GM18505 (cell line): ENCODE results near the gene RAB23.
"Not testable (repeated sequence)": the region's sequence is repeated elsewhere in the genome, so short reads cannot be mapped to it uniquely, and the experiment has no call there.

Experiments
- ATAC-seq: cut with Tn5 transposase; IDR thresholded peaks from one replicate; pipeline ENCODE4 v1.9.1; 2021; ENCODE audit not compliant: unreplicated experiment
- POLR2A ChIP-seq: IDR thresholded peaks from 4 replicates; pipeline ENCODE4 v1.6.1; 2011; ENCODE audit warnings: borderline replicate concordance; ENCODE audit not compliant: insufficient read depth, insufficient read length; ENCODE audit errors: extremely low read depth

Gene RAB23

DNA sequence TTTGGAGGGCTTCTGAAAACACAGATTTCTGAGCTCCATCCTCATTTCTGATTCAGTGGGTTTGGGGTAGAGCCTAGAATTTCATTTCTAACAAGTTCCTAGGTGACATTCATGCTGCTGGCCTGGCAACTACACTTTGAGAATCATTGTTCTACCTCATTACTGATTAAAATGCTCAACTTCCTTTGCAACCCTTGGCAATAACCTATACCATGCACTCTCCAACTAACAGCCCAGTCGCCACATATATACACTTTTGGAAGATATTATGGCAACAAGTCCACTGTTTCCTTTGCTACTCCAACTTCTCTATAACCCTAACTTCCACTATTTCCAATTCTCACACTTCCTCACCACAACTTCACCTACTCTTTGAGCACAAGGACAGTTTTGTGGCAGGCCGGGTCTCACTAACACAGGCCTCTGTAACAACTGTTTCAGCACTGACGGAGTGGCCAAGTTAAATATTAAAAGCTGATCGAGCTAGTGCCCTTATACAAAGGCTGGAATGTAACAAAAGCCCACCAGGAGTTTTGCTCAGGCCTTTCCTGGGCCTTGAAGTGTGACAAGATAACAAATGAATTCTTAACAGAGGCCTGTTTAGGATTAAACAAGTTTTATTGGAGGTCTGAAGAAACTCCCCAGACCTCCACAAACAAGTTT lies 32.1 kb upstream of the RAB23 start:
- no peak for TF ChIP-seq POLR2A
- ATAC-seq = no peak

DNA sequence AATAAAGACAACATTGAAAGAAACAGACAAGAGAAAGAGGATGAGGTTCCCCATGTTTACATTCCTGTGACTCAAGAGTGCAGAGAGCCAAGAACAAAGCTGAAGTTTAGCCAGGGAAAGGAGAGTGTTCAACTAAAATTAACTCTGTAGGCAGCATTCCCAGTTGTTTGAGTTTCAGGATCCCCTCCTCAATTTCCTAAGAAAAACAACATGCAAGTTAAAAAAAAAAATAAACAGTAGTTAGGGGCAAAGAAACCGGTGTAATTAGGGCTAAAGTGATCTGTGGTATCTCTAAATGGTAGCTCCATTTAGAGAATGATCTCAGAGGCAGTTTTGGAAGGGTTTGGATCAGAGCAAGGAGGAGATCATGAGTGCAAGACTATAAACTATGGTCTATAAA lies 30.9 kb upstream of the RAB23 start:
- no peak for ATAC-seq
- TF ChIP-seq POLR2A = no peak

DNA sequence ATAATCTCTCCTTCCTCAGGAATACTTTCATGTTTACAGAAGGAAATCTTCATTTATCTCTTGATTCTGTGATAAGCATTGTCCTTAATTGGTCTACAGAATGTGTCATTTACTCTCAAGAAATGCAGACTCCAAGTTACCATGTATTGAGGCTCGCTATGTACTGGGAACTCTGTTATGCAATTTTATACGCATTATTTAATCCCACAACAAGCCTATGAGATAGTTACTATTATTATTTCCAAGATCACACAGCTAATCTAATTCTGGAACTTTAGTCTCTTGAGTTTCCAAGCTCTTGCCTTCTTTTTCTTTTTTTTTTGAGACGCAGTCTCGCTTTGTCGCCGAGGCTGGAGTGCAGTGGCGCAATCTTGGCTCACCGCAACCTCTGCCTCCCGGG lies 30.0 kb upstream of the RAB23 start:
- no peak for ATAC-seq
- TF ChIP-seq POLR2A = no peak

DNA sequence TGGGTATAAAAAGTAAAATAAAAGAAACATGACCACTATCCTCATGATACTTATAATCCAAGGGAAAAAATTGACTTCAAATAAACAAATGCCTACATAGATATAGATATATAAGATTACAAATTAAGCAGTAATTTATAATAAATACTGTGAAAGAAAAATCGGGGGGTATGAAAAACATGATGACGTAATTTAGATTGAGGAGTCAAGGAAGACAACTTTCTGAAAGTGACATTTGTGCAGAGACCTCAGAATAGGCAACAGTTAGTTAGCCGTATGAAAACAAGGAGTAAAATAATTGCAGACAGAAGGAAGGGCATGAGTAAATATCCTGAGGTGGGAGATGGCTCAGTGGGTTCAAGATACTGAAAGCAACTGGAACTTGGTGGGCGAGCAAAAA lies 28.2 kb upstream of the RAB23 start:
- no peak for TF ChIP-seq POLR2A
- ATAC-seq = no peak

DNA sequence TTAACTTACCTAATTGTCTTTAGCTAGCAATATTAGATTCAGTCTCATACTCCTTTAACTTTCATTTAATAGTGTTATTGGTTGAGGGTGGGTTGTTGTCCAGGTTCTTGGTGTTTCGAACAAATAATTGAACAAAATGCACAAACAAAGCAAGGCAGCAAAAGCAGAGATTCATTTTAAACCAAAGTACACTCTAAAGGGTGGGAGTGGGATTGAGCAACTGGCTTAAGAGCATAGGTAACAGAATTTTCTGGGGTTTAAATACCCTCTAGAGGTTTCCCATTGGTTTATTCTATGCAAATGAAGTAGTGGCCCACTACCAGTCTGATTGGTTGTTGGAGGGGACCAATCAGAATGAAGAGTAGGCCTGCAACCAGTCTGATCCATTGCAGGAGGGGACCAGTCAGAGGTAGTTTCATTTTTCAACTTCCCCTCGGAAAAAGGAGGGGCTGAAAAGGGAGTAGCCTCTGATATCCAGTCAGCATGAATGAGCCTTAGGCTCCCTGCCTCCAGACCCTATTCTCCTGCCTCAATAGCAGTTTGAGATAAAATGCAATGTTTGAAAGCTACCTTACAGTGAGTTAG lies 26.3 kb upstream of the RAB23 start:
- ATAC-seq = no peak
- TF ChIP-seq POLR2A = no peak

DNA sequence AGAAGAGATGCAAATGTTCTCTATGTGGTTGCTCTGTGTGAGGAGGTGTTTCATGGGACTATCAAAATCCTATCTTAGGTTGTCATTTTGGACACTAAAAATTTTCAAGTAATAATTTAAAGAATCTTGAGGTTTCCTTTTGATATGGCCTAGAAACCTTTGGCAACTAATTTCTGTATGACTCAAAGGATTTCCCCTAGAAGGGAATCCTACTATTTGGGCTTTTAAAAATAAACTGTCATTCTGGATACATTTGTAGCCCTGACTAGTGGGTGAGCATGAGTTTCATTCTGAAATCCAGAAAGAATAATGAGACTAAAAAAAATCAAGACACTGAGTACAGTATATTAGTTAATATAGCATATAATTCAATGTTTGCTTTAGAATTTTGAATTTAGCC lies 25.5 kb upstream of the RAB23 start:
- no peak for ATAC-seq
- TF ChIP-seq POLR2A = no peak

DNA sequence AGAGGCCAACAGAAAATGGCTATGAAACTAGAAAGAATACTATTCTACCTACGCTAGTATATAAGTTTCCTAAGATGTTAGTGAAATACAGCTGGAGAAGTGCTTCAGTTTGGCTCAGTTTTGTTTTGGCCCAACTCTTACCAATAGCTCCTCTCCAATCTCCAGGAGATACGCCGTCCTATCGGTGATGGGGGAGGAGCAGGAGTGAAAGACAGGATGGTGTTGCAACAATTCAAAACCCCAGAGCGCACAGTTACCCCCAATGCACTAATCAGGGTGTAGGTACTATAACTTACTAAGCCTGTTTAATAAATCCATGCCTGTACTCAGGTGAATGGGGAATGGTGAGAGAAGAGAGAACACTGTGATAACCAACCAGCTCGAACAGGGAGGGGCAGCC lies 24.2 kb upstream of the RAB23 start:
- no peak for TF ChIP-seq POLR2A
- ATAC-seq = no peak

DNA sequence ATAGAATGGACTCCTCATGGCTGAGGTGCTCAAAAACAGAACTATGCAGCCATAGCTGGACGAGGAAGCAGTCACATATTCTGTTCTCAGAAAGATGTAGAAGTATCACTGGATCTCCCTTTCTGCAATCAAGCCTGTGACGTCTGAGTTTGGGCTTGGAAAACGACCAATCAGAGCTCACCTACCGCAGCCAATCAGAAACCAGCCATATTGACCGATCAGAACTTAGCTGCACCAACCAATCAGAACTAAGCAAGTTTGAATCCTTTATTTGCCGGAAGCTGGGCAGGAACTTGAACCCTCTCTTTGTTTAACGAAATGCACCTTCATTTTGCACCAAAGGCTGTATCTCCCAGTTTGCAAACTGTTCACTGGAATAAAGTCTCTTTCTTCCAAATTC lies 21.8 kb upstream of the RAB23 start:
- no peak for TF ChIP-seq POLR2A
- ATAC-seq = no peak

DNA sequence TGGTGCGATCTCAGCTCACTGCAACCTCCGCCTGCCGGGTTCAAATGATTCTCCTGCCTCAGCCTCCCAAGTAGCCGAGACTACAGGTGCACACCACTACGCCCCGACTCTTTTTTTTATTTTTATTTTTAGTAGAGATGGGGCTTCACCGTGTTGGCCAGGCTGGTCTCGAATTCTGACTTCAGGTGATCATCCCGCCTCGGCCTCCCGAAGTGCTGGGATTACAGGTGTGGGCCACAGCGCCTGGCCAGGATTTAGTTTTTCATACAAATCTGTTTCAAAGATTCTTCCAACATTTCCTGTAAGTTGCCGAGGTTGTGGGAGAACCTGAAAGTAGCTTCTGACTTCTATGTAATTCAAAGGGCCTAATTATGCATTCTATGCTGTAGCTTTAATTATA lies 21.4 kb upstream of the RAB23 start:
- not testable (repeated sequence) for ATAC-seq

DNA sequence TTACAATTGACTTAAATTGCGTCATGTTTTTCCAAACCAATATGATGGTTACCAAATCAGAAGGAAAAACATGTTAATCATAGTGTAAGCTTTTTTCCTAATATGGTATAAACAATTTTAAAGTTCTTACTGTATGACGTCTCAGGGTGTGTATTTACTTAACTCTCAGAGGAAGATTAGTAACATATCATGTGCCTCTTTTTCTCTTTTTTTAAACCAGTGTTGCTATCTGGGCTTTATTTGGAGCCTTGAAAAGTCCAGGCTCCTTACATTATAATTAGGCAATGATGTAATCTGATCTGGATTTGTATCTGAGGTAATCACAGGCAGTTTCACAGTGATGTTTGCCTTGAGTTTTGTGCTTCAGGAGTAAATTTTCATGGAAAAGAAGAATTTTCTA lies 20.4 kb upstream of the RAB23 start:
- TF ChIP-seq POLR2A = no peak
- ATAC-seq = no peak

DNA sequence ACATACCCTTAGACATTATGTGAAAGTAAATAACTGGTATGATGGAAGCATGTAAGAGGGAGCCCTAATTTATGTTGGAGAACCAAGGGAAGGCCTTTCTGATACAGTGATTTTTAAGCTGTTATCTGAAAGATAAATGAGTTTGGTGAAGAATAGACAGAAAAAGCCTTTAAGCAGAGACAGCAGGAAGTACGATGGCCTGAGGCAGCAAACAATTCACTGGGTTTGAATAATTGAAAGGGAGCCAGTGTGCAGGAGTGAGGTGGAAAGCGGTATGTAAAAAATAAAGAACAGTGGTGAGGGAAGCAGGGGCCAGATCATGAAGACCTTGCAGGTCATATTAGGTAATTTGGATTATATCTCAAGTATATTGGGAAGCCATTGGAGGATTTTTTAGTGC lies 4.1 kb upstream of the RAB23 start:
- TF ChIP-seq POLR2A = no peak
- no peak for ATAC-seq

DNA sequence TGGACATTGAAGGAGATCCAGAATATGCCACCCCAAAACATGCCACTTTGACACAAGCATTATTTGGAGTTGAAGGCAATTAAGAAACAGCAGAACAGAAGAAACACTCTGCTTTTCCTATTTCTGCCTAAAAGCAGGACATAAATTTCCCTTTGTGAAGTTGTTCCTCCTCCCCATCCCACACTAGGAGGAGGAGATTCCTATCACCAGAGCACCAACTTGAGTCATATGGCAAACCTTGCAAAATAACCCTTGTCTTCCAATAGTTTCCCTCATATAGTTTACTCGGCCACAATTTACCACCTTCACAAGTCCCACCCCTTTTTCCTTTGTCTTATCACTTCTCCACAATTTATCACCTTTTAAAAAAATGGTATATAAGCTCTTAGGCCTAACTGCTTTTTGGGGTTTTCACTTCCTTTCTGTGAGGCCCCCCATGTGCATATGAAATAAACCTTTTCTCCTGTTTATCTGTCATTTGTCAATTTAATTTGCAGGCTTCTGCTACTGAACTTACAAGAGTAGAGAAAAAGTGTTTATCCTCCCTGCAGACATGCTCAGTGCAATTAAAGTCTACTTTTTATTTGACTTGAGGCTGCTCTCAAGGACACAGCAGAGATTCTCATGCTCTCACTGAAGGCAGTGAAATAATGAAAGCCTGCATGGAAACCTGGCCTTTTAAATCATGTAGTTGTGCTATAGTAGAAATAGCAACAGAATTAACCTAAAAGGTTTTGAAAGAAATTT lies 2.8 kb upstream of the RAB23 start:
- TF ChIP-seq POLR2A = no peak
- ATAC-seq = no peak

DNA sequence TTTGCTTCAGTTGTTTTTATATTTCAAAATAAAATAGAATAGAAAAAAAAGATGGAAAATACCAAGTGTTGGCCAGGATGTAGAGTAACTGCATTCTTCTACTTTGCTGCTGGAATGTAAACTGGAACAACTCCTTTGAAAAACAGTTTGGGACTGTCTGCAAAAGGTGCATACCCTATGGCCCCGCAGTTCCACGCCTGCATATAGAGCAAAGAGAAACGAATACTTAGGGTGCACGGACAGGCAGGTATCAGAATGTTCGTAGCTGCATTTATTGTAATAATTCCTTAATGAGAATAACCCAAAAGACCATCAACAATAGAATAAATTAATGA lies 603 bp upstream of the RAB23 start:
- TF ChIP-seq POLR2A = no peak
- no peak for ATAC-seq

DNA sequence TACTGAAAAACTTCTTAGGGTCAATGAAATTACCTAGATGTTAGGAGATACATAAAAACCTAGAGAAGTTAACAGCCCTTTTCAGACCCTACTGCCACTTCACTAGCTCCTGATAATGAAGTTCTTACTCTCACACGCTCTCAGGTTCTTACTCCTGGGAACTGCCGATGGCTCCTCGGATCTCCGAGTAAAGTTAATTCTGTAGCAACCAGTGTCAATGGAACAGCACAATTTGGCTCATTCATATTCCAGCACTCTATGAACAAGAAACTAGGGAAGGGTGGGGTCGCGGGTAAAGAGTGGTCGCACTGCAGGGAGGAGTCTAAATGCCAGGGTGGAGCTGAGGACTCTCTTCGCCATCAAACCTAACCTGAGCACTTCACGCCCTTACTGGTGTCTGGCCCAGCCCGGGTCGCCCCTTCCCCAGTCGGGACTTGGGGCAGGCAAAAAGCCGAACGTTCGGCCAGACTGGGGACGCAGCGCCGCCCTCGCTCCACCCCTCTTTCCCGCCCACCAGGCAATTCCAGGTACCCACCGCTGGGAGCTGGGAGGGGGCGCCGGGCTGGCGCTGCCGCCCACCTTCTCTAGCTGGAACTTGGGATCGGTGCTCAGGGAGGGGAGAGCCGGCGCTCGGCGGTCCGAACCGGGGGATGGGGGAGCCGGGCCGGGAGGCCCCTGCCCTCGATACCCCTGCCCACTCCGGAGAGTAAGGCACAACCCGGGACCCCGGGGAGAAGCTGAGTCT lies 744 bp downstream of the RAB23 start:
- ATAC-seq = peak; percentile 60

DNA sequence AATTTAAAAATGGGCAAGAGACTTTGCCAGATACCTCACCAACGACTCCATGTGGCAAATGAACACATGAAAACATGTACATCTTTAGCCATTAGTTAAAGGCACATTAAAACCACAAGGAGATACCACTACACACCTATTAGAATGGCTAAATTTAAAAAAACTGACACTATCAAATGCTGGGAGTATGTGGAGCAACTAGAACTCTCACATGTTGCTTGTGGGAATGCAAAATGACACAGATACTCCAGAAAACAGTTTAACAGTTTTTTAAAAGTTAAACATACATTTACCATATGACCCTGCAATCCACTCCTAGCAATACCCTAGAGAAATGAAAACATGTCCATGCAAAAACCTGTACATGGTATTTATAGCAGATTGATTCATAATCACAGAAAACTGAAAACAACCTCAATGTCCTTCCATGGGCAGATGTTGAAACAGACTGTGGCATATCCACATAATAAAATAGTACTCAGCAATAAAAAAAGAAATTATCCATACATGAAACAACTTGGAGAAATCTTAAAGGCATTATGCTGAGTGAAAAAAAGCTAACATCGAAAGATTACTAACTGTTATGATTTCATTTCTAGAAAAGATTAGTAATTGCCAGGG lies 1.9 kb downstream of the RAB23 start:
- ATAC-seq = no peak
- TF ChIP-seq POLR2A = no peak

More for the DNA sequence above, 744 bp downstream of the RAB23 start:
- TF ChIP-seq POLR2A = no peak
